Endothelial cell (in vitro differentiated cells): ENCODE measurements around the gene SIGLEC1. TPM values are rescaled to one million over a fixed set of nuclear protein-coding genes. Genes with fewer than 3 reads are reported as not detected.

Experiments used
- DNase-seq: peaks from one replicate; pipeline ENCODE4 v3.0.0; 2021; ENCODE audit warnings: low spot score
- H3K27ac Mint-ChIP-seq: one replicate; pipeline ENCODE4 v1.8.0; 2021; ENCODE audit warnings: mixed read lengths, inconsistent platforms; ENCODE audit not compliant: unreplicated experiment
- H3K27me3 Mint-ChIP-seq: one replicate; pipeline ENCODE4 v1.8.0; 2021; ENCODE audit warnings: mild to moderate bottlenecking, moderate library complexity, mixed read lengths, inconsistent platforms; ENCODE audit not compliant: unreplicated experiment
- H3K36me3 Mint-ChIP-seq: one replicate; pipeline ENCODE4 v1.8.0; 2021; ENCODE audit warnings: mild to moderate bottlenecking, low read depth, mixed read lengths, inconsistent platforms; ENCODE audit not compliant: unreplicated experiment
- H3K4me1 Mint-ChIP-seq: one replicate; pipeline ENCODE4 v1.8.0; 2021; ENCODE audit warnings: mild to moderate bottlenecking, mixed read lengths, inconsistent platforms; ENCODE audit not compliant: unreplicated experiment
- H3K4me3 Mint-ChIP-seq: one replicate; pipeline ENCODE4 v1.8.0; 2021; ENCODE audit warnings: mild to moderate bottlenecking, mixed read lengths, inconsistent platforms; ENCODE audit not compliant: unreplicated experiment
- H3K9me3 Mint-ChIP-seq: one replicate; pipeline ENCODE4 v1.8.0; 2021; ENCODE audit warnings: mixed read lengths, inconsistent platforms; ENCODE audit not compliant: unreplicated experiment
- CTCF ChIP-seq: fragments of 200-600 bp; sonication (generic); IDR thresholded peaks from one replicate; pipeline ENCODE4 v1.5.0; 2021; ENCODE audit warnings: antibody characterized with exemption; ENCODE audit not compliant: unreplicated experiment
- total RNA-seq: library from RNA; stranded (reverse); fragmentation: NEBNext Ultra II Directional; extraction: Animal tissue kit (Norgen Biotek cat#: 25700); gene quantifications from one replicate; pipeline ENCODE4 v1.2.1, GENCODE V29; 2021; ENCODE audit not compliant: unreplicated experiment

Gene SIGLEC1
- total RNA-seq, 1 donor from 2014 or later, result not detected

DNA sequence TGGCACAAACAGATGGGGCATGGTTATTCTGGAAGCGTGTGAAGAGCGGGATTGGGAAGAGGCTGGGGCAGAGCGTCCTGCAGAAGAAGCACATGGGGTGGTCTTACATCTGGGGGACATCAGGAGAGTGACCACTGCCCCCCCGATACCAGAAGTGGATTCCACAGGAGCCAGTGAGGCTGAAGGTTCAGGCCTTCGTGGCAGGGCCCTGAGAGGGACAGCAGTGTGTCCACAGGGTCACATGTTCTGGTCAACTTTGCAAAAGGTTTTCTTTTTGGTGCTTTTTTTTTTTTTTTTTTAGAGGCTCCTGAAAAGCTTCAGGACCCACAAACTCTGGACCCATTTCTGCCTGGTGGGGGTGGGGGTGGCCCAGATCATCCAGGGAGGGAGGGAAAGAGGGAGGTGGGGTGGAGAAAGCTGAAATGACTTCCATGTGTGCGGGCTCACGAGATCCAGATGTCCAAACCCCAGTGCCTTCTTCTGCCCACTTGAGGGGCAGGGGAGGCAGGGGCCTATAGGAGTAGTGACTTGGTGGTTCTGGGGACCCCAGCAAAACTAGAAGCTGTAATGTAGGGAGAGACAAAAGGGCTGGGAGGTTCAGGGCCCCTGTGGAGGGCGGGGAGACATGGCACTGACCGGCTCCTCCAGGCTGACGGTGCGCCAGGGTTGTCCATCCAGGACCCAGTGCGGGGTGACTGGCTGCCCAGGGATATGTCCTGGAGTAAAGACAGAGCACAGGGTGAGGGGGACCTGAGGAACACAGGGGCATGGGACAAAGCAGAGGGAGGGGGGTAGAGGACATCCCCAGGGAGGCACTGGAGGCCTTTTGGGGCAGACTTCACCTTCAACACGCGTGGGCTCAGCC lies 33.3 kb downstream of the SIGLEC1 start:
- H3K36me3 Mint-ChIP-seq, result no peaks in the 10 kb centered on the region
- peaks cover 7% of the 10 kb centered on the region for H3K27me3 Mint-ChIP-seq
- H3K4me1 Mint-ChIP-seq, result no peaks in the 10 kb centered on the region
- H3K27ac Mint-ChIP-seq, result no peak overlapping the region
- no peaks in the 10 kb centered on the region for H3K9me3 Mint-ChIP-seq
- DNase-seq, result no peak
- no peak overlapping the region for H3K4me3 Mint-ChIP-seq
- no peak for TF ChIP-seq CTCF

DNA sequence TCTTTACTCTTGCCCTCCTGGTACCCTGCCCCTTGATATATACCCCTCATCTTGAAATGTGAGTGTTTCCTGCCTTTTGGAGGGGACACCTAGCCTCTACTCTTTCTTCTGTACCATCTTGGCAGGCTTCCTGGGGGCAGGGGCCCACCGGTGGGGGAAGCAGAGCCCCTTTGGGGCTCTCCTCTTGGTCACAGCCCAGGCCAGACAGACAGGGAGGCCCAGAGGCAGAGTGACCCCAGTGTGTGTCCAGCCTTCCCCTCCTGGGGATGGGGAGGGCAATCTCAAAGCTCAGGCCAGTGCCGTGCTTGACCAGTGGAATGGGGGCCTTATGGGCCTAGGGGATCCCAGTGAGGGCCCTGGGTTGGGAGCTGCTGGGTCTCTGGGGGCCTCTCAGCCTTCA lies 34.2 kb downstream of the SIGLEC1 start:
- peaks cover 7% of the 10 kb centered on the region for H3K27me3 Mint-ChIP-seq
- H3K36me3 Mint-ChIP-seq, result no peaks in the 10 kb centered on the region
- H3K9me3 Mint-ChIP-seq, result no peaks in the 10 kb centered on the region
- no peak for TF ChIP-seq CTCF
- DNase-seq, result no peak
- H3K27ac Mint-ChIP-seq, result no peak overlapping the region
- H3K4me1 Mint-ChIP-seq, result no peaks in the 10 kb centered on the region
- H3K4me3 Mint-ChIP-seq, result no peak overlapping the region

GRCh38 chr20:3677733-3678132 lies 34.7 kb downstream of the SIGLEC1 start:
- Mint-ChIP-seq H3K4me1 (no peaks in the 10 kb centered on the region), H3K4me3 (no peak overlapping the region), H3K27me3 (peaks cover 9% of the 10 kb centered on the region), H3K36me3 (no peaks in the 10 kb centered on the region), H3K27ac (no peak overlapping the region), H3K9me3 (no peaks in the 10 kb centered on the region)
- no peak for DNase-seq
- no peak for TF ChIP-seq CTCF

GRCh38 chr20:3674995-3675900 lies 37.2 kb downstream of the SIGLEC1 start:
- H3K27ac Mint-ChIP-seq, result no peak overlapping the region
- H3K4me3 Mint-ChIP-seq, result no peak overlapping the region
- no peaks in the 10 kb centered on the region for H3K9me3 Mint-ChIP-seq
- H3K4me1 Mint-ChIP-seq, result peaks cover under 1% of the 10 kb centered on the region
- peaks cover 18% of the 10 kb centered on the region for H3K27me3 Mint-ChIP-seq
- TF ChIP-seq CTCF, result no peak
- no peaks in the 10 kb centered on the region for H3K36me3 Mint-ChIP-seq
- DNase-seq, result no peak
